CD4-positive, alpha-beta T cell treated with Interferon gamma for 1 hour (primary cell): ENCODE measurements around the gene NDUFS7.
"Not testable (repeated sequence)": the region's sequence is repeated elsewhere in the genome, so short reads cannot be mapped to it uniquely, and the experiment has no call there.

Experiments used
- DNase-seq: peaks from one replicate; pipeline ENCODE4 v3.0.0-alpha.2; 2020

Gene NDUFS7

DNA sequence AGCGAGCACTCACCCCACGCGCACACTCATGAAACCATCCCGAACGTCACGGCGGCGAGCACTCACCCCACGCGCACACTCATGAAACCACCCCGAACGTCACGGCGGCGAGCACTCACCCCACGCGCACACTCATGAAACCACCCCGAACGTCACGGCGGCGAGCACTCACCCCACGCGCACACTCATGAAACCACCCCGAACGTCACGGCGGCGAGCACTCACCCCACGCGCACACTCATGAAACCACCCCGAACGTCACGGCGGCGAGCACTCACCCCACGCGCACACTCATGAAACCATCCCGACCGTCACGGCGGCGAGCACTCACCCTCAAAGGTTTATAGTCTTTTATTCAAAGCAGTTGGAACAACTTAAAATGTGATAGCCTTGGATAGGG, 36.4 kb downstream of the NDUFS7 start:
- DNase-seq, result not testable (repeated sequence)

DNA sequence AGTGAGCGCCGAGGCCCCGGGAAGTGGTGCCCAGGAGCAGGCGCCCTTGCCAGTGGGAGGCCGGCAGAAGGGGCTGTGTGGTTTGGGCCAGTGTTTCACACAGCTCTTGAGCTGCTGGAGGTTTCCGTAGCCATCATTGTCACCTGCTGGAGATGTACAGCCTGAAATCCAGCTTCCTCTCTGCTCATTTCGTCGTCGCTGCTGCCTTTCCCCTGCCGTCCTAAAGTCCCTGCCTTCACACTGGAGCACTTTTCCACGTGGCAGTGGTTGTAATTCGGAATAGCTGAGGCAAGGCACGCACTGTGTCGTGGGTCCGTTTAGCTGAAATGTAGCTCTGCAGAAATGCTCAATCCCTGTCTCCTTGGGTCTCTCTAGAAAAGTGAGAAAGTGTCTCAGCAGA, 36.9 kb downstream of the NDUFS7 start:
- no peak for DNase-seq

DNA sequence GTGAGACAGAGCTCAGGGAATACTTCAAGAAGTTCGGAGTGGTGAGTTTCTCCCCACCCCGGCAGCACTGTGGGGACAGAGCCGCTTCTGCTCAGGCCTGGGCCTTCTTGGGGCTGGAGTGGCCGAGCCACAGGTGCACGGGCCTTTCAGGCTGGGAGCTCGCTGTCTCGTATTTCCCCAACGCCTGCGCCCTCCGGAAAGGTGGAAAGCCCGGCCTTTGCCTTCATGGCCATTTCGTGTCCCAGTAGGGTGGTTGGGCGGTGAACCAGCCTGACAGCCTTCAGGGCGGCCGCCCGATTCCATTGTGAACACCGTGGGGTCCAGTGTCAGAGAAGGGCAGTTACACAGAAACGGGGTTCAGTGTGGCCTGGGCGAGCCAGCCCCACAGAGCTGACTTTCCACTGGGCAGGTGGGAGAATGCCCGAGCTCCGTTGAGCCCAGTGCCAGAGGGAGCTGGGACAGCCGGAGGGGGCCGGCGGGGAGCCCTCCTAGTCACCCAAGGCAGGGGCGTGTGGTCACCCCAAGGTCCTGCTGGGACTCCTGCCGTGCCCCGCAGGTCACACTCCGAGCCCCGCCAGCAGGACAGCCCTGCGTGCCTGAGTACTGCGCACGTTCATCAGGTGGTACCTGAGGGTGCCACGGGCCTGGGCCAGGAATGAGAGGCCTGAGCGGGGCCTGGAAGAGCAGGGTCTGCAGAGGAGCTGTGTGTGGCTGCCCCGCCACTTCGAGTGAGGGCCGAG, 37.7 kb downstream of the NDUFS7 start:
- no peak for DNase-seq

DNA sequence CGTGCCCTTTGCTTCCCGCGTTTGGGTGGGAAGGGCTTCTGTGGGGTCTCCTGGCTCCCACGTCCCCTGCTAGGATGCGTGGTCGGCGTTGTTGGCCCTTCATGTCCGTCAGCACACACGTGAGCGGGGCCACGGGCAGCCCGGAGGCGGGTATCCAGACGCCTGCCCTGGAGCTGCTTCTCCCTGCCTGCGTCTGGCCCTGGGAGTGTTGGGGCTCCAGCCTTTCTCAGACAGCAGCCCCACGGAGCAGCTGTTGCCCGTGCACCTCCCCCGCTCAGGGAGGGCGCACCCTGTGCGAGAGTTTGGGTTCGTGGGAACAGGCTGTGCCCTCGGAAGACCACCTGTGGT, 38.2 kb downstream of the NDUFS7 start:
- DNase-seq, result no peak

DNA sequence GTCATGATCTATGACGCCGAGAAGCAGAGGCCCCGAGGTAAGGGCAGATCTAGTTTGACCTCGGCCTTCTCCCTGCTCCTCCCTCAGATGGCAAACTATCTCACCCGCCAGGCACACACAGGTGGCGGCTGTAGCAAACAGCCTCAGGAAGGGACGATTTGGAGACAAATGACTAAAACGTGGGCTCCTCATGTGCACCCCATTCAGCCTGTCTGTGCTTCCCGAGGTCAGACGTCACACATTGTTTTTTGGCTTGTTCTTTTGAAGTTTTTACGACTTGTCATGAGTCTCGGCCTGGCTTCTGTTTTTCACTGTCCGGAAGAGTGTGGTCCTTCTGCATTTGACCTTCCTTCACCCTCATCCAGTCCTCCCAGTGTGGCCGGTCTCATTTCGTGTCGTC, 38.7 kb downstream of the NDUFS7 start:
- DNase-seq, result no peak

DNA sequence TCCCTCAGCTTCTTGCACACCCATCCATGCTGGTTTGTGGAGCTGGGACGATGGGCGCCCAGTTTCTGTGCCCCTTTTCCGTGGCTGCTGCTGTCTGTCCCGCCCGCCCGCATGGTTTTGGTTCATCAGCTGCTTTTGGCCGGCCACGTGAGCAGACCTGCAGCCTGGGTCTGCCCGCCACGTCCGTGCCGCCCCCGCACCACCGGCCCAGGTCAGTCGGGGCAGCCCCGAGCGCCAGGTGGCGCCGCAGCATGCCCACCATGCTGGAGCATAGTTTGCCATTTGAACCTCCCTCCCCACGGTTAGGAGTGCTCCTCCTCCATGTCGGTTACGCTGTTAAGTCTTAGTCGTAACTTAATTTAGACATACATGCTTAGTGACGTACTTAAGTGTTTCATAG, 39.2 kb downstream of the NDUFS7 start:
- DNase-seq, result no peak

DNA sequence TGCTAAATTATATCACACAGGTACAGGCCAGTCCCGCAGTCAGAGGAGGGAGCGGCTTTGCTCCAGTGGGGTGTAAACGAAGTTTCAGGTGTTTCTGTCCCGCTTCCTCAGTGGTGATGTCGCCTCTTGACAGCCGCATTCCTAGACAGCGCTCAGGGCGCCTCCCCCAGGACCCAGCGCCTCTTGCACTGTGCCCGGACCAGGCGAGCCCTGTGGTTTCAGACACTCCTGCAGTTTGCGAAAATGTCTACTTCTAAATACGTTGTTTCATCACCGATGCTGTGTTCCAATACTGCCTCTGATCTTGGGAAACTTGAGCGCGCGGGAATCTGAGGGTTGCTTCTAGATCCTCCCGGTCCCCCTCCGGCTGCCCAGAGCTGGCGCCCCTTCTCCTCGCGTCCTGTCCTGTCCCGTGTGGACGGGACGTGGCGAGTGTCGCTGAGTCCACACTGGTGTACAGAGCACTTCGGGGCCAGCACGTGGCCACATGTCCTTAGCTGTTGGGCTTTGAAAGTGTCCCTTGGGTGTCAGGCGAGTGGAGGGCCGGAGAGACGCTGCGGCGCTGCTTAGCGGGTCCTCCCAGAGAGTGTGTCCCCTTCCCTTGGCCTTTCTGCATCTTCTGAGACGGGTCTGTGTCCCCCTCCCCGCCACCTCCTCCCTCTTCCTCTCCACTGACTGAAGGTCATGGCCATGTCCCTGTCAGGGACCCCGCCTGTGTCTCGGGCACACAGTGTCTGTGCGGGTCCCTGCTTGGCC, 39.9 kb downstream of the NDUFS7 start:
- DNase-seq, result no peak

DNA sequence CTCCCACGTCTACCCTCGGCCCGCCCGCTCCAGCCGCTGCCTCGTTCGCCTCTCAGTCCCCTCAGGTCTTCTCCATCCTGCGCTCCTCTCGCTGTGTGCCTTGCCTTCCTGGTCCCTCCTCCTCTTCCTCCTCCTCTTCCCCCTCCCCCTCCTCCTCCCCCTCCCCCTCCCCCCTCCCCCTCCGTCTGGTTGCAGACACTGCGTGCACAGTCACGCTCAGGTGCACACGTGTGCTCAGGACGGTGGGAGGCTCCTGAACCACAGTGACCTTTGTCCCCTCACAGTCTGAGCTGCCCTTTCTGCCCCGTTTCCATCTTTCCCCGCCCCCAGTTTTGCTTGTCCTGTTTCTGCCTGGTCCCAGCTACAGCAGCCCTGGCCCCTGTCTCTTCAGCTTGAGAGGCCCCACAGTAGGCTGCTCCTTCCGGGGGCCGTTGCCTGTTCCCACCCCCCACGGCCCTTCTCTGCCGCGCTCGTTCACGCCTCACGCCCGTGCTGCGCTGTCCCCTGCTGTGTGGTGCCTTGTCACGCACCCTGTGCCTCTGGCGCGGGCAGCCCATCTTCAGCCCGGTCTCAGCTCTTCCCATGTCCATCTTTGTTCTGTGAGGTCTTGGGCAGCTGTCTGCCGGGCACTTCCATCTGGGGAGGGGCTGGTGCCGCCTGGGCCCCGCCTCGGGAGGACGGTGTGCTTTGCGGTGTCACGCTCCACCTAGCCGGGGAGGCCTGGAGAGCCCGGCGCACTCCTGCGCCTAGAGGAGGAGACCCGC, 40.7 kb downstream of the NDUFS7 start:
- DNase-seq, result no peak

DNA sequence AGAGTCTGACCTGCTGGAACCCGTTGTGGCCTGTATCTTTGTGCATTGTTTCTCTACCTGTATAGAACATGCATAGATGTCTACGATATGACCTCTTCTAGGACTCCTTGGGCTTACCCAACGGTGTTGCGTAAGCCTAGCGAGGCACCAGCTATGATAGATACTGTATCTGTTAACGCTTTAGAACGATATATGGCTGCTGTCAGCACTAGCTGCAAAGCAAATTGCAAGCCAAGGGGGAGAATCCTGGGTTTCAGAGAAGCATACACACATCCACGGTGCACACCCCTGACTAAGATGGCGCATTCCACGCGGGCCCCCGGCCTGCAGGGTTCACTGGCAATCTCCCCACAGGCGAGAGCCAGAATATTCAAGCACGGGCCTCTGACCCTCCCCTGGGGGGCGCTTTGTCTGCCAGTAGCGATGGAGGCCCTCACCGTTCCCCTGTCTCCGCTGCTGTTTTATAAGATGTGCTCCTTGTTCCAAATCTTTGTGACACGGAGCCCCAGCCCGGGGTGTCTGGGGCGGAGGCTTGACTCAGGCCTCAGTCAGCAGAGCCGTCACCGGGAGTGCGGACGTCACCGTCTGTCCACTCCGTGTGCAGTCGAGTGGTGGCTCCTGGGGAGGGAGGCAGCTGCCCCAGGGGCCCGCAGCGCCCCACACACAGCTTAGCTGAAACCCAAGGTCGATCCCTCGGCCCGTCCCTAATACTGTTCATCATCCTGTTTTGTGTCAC, 41.6 kb downstream of the NDUFS7 start:
- DNase-seq, result no peak

DNA sequence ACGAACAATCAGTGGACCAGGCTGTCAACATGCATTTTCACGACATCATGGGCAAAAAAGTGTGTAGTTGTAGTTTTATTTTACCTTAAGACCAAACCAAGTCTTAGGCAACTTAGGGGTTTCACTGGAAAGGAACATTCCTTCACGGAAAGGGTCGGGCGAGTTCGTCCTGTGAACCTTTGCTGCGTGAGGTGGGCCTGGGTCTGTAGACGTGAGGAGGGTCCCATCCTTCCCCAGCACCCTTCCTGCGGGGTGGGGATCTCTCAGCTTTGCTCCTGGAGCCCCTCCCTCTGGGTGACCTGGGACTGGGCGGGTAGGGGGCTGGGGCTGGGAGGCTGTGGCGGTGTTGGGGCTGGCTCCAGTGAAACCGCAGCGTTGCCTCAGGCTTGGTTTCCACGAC, 42.2 kb downstream of the NDUFS7 start:
- DNase-seq, result no peak

DNA sequence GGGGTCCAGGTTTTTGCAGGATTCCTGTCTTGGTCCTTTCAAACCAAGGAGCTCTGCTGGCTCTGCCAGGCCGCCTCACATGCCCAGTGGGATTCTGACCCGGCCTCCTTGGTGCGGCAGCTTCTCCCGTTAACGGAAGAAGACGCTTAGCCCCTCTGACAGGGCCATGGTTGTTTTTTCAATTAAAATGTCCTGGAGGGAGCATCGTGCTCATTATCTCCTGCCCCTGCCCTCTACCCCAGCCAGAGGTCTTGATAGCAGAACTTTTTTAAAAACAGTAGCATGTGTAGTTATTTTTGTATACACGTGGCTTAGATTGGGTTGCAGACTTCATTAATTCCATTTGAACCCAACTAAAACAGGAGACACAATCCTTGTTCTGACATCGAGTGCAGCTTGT, 43.0 kb downstream of the NDUFS7 start:
- no peak for DNase-seq

DNA sequence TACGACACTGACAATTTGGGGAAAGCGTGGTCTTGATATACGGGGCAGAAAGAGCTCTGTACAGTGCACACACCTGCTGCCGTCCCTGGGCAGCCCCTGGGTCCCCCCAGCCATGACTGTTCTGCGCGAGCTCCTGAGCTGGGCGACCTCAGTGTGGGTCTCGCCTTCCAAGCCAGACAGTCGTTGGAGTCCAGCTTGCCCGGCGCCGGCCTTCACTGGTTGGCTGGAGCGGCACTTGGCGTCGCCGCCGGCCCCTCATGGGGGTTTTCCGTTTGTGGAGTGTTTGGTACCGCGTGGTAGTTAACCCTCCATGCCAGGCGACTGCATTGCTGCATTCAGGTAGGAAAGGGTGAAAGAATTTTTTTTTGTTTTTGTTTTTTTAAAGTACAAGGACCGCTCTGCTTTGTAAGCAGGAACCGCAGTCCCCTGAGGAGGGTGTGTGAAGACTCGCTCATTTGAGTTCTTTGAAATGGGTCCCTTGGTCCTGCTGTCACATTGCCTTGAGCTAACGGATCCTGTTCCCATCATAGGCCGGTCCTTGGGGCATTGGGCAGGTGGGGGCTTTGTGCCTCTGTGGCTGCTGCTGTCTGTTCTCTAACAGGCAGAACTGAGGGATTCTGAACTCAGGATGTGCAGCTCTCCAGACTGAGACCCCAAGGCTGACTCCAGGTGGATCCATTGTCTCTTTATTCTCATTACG, 43.7 kb downstream of the NDUFS7 start:
- DNase-seq, result no peak

DNA sequence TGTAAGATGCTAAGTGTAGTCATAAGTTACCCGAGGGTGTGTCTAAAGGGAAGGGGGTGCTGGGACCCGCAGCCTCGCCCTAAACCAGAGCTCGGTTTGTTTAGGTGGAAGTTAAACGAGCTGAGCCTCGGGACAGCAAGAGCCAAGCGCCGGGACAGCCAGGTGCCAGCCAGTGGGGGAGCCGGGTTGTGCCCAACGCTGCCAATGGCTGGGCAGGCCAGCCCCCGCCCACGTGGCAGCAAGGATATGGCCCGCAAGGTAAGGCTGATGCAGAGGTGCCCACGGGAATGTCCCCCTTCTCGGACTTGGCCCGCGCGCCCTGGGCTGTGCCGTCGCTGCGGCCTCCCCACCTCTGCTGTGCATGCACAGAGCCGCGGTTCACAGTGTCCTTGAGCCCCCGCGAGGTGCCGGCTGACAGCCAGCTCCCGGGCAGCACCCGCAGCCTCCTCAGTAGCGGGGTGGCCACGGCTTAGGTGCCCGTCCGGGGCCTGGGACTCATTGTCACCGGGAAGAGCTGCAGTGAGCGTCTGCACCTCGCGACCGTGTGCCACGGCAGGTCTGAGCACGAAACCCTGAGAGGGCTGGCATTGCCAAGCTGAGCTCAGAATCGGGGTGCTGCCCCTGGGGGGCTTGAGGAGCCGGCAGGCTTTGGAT, 45.2 kb downstream of the NDUFS7 start:
- no peak for DNase-seq

DNA sequence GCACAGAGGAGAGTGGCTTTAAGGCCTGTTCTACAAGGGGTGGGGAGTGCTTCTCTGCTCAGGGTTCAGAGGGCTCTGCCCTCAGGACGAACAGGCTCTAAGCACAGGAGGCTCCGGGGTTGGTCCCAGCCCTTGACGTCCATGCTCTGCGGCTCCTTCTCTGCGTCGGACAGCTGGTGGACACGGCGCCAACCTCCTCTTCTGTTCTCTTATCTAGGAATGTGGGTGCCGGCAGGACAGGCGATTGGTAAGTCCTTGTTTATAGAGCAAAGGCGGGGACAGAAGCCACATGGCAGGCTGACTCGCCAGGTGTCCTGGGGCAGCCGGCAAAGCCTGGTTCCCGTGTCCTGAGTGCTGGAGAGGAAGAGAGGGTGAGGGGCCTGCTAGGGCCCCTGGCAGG, 46.0 kb downstream of the NDUFS7 start:
- DNase-seq, result no peak

DNA sequence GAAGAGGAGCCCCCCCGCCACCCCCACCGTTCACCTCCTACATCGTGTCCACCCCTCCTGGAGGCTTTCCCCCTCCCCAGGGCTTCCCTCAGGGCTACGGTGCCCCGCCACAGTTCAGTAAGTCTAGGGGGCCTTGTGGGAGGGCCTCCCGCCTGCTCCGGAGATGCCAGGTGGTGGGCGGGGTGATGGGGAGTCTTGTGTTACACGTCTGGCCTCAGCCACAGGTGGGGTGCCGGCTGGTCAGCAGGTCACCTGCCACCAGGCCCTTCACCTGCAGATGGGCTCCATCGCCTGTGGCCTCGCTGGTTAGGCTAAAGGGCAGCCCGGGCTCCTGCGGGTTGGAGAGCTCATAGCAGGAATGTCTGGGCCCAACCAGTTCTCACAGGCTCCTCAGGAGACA, 46.5 kb downstream of the NDUFS7 start:
- no peak for DNase-seq

DNA sequence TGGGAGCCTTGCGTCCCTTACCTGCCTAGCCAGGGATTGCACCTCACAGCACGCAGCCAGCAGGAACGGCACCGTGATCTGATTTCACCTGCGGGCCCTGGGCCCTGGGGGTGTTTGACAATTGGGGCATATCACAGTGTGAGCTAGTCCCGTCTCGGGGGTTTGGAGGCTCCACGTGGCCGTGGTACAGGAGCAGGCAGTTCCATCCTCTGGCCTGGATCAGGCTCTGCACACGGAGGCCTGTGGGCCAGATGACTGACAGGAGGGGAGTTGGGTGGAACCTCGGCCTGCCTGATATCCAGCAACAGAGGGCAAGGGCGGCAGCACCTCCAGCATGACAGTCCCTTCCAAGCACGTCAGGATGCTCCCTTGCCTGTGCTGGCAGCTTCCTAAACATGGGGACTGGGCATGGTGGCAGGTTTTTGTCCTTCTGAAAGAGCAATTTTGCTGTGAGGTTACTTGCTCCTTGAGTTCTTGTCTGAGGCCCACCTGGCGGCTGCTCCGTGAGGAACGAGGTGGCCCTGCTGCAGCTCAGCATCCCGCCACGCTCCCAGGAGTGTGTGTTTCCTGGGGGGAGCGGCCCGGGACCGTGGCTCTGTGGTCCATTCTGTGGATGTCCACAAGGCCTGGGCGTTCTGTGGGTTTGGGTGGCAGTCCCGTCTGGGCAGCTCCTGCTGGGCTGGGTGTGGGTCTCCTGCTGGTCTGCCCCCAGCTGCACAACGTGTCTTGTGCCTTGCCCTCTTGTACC, 48.2 kb downstream of the NDUFS7 start:
- DNase-seq, result no peak

DNA sequence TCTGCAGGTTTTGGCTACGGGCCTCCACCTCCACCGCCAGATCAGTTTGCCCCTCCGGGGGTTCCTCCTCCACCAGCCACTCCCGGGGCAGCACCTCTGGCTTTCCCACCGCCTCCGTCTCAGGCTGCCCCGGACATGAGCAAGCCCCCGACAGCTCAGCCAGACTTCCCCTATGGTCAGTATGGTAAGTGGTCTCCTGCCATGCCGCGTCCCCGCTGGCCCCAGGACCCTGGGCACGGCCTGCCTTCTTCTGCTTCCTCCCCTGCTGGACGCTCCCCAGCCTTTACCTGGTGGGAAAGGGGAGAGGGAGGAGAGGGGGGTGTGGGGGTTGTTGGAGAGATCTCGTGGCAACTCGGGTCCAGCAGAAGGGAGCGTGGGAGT, 48.8 kb downstream of the NDUFS7 start:
- no peak for DNase-seq

DNA sequence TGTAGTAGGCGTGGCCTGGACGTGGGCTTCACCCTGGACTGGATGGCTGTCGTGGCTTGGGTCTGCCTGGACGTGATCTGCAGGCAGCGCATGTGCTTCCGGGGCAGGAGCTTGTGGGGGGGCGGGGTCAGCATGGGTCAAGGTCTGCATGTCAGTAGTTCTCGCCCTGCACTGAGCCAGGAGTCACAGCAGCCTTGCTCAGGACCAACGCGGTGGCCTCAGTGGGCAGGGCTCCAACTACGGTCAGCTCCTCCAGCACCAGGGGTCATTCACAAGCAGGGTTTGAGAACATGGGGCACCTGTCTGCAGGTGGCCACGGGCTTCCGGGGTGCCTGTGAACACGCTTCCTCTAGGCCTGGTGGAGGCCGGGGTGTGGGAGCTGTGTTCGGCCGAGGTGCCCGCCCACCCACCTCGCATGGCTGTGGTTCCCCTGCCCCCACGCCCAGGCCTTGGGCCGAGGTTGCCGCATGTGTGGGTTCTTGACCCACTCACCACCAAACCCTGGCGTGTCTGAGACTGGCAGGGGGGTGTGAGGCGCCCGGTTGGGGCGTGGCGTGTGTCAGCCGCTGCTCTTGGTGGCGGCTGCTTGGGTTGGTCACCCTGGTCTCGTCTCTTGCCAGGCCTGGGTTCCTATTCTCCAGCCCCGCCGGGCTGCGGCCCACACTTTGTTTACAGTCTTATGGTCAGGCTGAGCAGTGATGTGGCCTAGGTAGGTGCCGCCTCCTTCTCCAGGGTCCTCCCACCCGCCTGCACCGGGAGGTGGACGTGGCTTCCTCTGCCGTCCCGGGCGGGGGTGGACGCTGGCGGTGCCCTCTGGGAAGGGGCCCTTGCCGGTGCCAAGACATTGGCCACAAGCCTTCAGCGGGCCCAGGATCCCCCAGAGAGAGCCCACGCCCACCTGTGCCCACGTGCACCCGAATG, 49.7 kb downstream of the NDUFS7 start:
- DNase-seq, result no peak

DNA sequence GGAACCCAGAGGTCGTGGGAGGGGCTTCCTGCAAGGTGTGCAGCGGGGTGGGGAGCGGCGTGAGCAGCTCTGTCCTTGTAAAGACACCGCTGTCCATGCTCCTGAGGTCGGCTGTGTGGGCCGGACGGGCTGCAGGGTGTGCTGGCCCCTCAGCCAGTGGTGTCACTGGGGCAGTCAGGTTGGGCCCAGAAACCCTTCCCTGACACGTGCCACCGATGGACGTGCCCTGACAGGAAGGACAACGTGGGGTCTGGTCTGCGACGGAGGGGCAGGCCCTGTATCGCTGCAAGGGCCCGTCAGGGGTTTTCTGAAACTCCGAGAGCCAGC, 50.3 kb downstream of the NDUFS7 start:
- no peak for DNase-seq

DNA sequence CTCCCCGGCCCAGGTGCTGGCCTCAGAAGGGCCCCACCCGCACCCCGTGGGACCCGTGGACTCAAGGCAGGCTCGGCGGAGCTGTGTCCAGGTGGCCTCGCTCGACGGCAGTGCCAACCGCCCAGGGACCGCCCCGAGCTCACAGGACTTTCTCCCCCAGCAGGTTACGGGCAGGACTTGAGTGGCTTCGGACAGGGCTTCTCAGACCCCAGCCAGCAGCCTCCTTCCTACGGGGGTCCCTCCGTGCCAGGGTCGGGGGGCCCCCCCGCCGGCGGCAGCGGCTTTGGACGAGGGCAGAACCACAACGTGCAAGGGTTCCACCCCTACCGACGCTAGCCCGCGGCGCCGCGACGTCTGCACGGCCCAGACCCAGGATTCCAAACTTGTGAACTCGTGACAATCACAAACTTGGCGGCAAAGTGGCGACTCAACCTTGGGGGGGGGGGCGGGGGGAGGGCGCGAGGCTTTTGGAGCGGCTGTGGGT, 50.9 kb downstream of the NDUFS7 start:
- no peak for DNase-seq
